ENCODE data around the gene RPGRIP1. TPM values are rescaled to one million over a fixed set of nuclear protein-coding genes. Genes with fewer than 3 reads are reported as not detected.
"Not testable (repeated sequence)": the region's sequence is repeated elsewhere in the genome, so short reads cannot be mapped to it uniquely, and the experiment has no call there.

Gene RPGRIP1
- total RNA-seq, 1 donor from 2014 or later, result not detected

- no peak for DNase-seq (ENCODE audit: low read depth)
These were observed 21.6 kb upstream of the RPGRIP1 start for GRCh38 chr14:21258005-21258888.

- DNase-seq (ENCODE audit: low read depth), result no peak
These were observed 20.7 kb upstream of the RPGRIP1 start for GRCh38 chr14:21258889-21259787.

GRCh38 chr14:21261824-21262223, 18.1 kb upstream of the RPGRIP1 start:
- no peak for DNase-seq (ENCODE audit: low read depth)

- no peak for DNase-seq (ENCODE audit: low read depth)
These were observed 17.5 kb upstream of the RPGRIP1 start for GRCh38 chr14:21262410-21262809.

GRCh38 chr14:21263284-21264024, 16.4 kb upstream of the RPGRIP1 start:
- DNase-seq (ENCODE audit: low read depth), result peak; percentile 32

GRCh38 chr14:21264025-21264801, 15.7 kb upstream of the RPGRIP1 start:
- DNase-seq (ENCODE audit: low read depth), result no peak

GRCh38 chr14:21267431-21267845, 12.4 kb upstream of the RPGRIP1 start:
- no peak for DNase-seq (ENCODE audit: low read depth)

GRCh38 chr14:21267886-21268616, 11.8 kb upstream of the RPGRIP1 start:
- DNase-seq (ENCODE audit: low read depth), result no peak

GRCh38 chr14:21268617-21269251, 11.1 kb upstream of the RPGRIP1 start:
- peak; percentile 61 for DNase-seq (ENCODE audit: low read depth)

GRCh38 chr14:21269252-21270046, 10.4 kb upstream of the RPGRIP1 start, which contains the start of gene HNRNPC:
HNRNPC (minus strand) TSS chr14:21269442; CDS start chr14:21234193, 35,249 bp downstream.
- peak; percentile 100 for DNase-seq (ENCODE audit: low read depth)

GRCh38 chr14:21272661-21273060, 7.2 kb upstream of the RPGRIP1 start:
- not testable (repeated sequence) for DNase-seq (ENCODE audit: low read depth)

- DNase-seq (ENCODE audit: low read depth), result no peak
These were observed 4.5 kb upstream of the RPGRIP1 start for GRCh38 chr14:21275261-21275858.

- DNase-seq (ENCODE audit: low read depth), result no peak
These were observed 1.3 kb upstream of the RPGRIP1 start for GRCh38 chr14:21278632-21279031.

- not testable (repeated sequence) for DNase-seq (ENCODE audit: low read depth)
These were observed 2.0 kb downstream of the RPGRIP1 start for GRCh38 chr14:21281917-21282316.

- not testable (repeated sequence) for DNase-seq (ENCODE audit: low read depth)
These were observed 6.6 kb downstream of the RPGRIP1 start for GRCh38 chr14:21286516-21286915.

- DNase-seq (ENCODE audit: low read depth), result no peak
These were observed 7.3 kb downstream of the RPGRIP1 start for GRCh38 chr14:21287168-21287567.

- not testable (repeated sequence) for DNase-seq (ENCODE audit: low read depth)
These were observed 14.1 kb downstream of the RPGRIP1 start for GRCh38 chr14:21294026-21294425.

GRCh38 chr14:21298358-21298757, 18.5 kb downstream of the RPGRIP1 start:
- no peak for DNase-seq (ENCODE audit: low read depth)

All from myocyte (in vitro differentiated cells).